HuH-7 (cell line): ENCODE measurements around the gene LRRC36.
A peak's percentile ranks its signal among the peaks of the same experiment; 100 is the strongest.

Source experiments
- DNase-seq: peaks from one replicate; pipeline ENCODE4 v3.0.0; 2011; ENCODE audit warnings: low spot score

Gene LRRC36

DNA sequence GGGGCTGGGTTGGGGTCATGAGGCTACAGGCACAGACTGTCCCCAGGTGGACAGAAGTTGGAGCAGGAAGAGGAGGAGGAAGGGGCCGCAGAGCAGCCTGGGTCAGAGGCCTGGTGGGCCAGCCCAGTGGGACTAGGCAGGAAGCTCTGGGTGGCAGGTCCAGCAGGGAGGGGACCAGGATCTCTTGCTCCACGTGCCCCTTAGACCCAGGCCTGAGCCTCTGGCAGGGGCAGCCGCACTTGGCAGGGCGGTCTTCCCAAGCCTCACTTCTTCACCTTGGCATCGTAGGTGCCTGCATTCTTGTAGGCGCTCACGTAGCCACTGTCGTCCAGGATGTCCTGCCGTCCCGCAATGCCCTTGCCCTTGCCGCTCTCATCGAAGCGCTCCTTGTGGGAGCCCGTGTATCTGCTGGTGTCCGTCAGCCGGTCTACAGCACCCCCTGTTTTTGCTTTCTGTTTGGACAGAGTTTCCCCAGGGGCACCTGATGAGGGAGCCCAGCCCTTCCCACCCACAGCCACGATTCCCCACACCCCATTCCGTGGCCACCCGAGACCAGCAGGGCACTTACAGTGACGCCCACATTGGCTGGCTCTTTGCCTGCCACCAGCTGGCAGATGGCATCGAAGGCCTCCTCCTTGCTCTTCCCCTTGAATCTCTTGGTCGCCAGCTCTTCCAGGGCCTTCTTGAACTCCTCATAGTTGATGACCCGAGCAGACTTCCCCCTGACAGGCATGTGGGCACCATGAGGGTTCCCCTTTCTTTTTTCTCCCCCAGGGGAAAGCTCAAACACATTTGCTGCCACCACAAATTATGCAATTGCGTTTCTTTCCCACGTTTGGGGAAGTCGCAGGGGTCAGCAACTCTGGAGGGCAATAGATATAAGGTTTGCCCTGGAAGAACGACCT lies 63.5 kb downstream of the LRRC36 start:
- DNase-seq, result no peak

DNA sequence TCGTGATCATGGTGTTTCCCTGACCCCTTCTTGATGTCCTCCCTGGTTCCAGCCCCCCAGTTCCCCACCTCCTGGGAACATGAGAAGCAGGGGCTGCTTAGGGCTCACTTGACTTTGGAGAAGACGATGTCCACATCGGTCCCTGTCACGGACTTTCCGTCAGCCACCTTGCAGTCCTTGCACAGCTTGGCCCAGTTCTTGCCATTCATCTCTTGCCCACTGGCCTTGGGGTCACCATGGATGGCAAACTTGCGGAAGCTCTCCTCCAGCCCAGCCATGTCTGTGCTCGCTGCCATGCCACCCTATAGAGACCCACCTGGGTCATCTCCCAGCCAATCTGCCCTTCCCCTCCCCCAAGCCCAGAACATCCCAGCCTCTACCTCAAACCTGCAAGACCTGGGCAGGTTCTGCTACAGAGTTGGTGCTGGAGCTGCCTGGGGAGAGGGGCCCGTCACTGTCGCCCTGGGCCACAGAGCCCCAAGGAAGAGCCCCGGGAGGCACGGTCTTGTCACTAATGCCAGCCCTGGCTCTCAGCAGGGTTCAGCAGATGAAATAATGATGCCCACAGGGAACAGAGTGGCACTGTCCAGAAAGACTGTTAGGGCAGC lies 64.3 kb downstream of the LRRC36 start:
- no peak for DNase-seq

DNA sequence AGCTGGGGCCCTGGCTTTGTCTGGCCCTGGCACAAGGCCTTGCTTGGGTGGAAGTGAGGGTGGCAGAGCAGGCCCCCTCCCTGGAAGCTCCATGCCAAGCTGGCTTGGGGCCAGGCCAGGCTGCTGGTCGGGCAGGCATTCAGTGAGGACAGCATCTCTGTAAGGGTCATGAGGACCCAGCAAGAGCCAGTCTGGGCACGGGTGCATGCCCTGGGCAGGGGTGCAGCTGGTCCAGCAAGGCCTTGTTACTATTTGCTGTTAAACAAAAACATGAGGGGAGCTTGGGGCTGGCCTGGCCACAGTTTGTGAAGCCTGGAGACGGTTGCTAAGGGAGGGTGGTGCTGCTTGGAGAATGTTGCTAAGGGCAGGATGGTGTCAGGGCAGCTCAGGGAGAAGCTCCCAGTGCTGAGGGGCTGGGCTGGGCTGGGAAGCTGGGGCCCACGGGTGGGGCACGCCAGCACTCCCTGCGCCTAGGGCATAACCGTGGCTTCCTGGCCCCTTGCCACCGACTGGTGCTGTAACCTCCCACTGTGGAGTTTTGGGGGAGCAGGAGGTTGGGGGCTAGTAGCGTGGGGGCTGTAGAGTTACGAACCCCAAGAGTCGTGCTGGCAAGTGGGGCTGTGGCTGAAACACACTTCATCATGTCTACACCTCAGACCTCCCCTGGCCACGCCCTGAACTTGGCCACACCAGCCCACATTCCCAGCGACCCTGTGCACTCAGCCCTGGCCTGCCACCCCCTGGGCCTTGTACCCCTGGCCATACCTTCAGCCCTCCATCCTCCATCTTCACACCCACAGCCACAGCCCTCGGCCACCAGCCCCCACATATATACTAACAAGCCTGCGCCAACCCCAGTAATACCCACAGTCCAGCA lies 65.0 kb downstream of the LRRC36 start:
- no peak for DNase-seq

DNA sequence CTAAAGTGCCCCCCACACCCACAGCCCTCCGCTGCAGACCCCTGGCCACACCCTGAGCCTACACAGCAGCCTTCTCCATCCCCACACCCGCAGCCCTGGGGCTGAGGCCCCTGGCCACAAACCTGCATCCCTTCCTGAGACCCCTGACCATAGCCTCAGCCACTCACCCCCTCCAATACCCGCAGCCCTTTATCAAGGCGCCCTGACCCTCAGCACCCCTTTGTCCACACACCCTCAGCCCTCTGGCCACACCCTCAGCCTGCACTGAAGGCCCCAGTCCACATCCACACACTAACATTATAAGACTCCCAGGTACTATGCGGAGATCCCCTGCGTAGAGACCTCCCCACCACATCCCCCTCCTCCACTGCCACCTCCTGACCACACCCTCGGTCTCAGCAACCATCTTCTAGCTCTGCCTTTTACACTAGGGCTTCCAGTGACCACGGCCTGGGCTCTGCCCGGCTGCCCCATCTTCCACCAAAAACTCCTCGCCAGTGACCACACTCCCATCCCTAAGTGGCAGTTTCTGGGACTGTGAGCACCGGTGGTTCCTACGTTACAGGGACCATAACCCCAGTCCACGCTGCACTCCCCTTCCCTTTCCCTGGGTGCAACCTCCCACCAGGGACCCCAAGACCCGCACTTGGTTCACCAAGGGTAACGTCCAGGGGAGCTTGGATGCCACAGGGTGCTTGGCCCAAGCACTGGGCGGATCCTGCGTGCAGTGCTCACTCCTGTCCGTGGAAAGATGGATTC lies 65.9 kb downstream of the LRRC36 start:
- DNase-seq, result no peak

DNA sequence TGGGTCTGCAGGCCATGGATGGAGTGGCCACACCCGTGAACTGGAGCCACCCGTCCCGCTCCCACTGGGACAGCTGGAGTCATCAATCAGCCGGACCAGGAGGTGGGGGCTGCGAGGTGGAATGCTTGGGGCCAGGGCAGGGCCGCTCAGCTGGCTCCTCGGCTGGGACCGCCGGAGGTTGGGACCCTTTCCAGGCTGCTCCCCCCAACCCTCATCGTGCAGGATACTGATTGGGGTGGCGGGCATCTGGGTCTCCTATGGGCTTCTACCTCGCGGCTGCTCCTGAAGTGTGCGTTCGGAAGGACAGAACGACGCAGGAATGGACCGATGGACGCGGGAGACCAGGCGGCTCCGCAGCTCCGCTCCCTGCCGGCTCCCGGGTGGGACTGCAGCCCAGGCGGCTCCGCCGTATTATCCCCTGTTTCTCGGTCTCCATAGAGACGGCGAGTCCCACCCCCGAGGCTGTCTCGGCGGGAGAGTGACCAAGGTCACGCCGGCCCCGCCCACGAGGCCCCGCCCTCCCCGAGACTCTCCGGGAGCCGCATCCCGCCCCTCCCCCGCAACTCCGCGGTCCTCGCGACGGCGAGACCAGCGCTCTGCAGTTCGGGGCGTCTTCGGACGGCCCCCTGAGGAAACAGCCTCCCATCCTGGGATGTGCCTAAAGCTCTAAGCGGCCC lies 66.6 kb downstream of the LRRC36 start, which contains the start of gene TPPP3:
Gene TPPP3, minus strand, starts transcription at position 388 of the 677 bp plus-strand sequence. CDS start 2,387 bp downstream, outside the sequence.
- peak; percentile 92 for DNase-seq

DNA sequence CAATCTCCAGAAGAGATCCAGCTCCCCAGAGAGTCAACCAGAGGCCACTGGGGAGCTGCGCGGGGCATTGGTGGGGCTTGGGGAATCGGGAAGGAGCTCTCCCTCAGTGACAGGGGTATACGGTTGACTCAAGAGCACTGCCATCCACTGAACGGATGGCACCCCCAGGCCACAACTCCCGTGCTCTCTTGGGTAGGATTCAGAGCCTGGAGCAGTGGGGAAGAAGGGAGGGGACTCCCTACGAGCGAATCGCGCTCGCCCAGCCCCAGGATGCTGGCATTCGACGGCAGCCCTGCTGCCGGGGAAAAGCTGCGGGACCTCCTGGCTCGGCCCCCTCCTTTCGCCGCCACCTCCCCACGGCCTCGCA lies 67.2 kb downstream of the LRRC36 start:
- no peak for DNase-seq

DNA sequence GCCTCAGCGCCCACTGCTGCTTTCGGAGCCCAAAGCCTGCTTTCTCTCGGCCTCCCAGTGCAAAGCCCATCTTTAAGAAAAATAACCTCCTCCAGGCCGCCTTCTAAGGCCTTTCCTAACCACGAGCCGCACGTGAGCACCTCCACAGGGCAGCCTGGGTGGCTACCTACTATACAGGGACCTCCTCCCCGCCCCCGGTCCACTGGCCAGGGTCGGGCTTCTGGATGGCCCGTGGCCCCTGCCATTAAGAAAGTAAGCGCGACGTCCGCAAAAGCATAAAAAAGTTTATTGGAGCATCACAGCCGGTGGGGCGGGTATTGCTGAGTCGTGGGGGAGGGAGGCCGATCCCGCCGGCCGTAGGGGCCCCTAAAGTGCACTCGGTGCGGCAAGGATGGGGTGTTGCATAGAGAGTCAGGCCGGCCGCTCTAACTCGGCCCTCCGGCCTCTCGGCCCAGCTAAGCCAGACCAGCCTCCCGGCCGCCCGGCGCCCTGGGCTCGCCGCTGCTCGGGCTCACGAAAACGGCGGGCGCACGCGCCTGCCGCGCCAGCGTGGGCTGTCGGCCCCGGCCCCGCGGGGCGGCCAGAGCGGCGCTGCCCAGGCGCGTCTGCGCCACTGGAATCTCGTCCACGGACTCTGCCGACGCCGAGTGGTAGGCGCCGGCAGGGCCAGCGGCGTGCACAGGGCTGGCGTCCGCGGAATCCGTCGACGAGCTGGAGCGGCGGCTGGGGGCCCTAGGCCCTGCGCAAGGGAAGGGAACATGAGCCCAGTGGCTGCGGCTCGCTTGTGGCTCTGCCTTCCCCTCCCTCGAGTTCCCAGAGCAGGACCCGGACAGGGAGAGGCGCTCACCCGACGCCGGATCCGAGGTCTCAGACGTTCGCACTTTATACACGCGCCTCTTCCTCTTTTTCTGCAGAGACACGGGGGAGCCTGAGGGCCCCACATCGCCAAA lies 67.8 kb downstream of the LRRC36 start:
- DNase-seq, result no peak

DNA sequence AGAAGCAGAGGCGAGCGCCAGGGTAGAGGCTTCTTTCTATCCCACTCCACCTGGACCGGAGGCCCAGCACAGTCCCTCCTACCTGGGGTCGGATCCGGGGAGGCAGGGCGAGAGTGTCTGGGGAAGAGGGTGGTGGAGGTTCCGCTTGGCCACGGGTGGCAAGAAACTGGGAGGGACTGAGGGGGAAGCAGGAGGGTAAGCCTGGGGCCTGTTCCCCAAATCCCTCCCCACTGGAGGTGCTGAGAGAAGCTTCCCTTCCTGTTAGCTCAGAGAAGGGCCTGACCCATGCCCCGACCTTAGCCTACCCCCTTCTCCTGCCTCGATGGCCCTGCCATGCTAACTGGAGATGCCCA lies 68.5 kb downstream of the LRRC36 start:
- no peak for DNase-seq

DNA sequence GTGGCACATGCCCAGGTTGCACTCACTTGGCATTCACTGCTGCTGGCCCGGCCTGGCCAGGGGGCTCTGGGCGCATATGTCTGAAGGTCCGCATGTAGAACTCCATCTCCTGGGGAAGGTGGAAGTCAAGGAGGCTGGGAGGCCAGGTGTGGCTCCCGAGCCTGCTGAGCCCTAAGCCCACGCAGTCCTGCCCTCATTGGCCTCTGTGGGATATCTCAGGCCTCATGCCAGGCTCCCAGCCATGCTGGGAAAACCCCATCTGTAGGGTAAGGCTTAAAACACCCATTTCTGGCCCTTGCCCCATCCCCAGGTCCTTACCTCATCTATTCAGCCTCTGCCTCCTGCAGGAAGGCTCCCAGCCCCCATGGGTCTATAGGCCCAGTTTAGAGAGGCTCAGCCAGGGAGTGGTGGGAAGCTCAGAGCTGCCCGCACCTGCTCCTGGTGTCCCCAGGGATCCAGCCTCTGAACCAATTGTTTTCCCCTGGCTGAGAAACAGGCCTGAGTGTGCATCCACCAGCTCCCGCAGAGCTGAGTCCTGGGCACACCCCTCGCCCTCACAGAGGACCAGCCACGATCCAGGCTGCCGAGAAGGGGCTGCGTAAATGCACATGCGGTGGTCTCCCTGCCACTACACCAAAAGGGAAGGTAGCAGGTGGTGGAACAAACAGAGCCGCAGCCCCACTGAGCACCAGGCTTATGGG lies 69.0 kb downstream of the LRRC36 start:
- DNase-seq, result no peak

DNA sequence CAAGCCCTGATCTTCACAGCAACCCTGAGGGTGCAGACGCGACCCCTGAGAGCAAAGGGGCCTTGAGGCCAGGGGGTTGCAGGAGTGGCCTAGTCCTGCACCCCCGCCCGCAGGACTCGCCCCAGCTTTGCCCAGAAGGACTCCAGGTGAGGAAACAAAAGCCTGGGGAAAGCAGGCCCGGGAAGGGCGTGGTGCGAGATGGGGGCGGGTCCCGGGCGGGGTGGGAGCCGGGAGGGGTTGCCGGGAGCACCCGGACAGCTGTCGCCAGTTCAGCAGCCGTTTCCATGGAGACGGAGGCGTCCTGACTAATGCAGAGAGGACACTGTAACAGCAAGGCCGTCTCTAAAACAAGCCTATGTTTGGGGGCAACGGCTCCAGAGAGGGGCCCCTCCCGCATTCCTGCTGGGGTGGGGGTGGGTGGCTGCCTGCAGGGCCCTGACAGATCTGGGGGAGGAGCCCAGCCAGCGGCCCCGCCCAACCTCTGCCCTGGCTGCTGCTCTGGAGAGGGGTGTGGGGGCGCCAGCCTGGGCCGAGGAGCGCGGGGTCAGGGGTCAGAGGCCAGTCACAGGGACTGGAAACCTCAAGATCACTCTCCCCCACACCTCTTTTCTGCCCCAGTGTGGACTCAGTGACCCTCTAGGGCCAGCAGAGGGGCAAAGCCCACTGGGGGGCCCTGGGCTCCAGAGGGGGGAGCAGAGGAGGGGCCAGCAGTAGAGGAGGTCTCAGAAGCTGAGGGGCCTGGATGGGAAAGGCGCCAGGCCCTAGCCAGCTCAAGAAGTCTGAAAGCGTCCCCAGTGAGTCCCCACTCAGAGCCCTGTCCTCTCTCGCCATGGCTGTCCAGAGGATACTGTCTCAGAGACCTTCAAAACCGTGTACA lies 69.8 kb downstream of the LRRC36 start:
- DNase-seq, result peak; percentile 54

DNA sequence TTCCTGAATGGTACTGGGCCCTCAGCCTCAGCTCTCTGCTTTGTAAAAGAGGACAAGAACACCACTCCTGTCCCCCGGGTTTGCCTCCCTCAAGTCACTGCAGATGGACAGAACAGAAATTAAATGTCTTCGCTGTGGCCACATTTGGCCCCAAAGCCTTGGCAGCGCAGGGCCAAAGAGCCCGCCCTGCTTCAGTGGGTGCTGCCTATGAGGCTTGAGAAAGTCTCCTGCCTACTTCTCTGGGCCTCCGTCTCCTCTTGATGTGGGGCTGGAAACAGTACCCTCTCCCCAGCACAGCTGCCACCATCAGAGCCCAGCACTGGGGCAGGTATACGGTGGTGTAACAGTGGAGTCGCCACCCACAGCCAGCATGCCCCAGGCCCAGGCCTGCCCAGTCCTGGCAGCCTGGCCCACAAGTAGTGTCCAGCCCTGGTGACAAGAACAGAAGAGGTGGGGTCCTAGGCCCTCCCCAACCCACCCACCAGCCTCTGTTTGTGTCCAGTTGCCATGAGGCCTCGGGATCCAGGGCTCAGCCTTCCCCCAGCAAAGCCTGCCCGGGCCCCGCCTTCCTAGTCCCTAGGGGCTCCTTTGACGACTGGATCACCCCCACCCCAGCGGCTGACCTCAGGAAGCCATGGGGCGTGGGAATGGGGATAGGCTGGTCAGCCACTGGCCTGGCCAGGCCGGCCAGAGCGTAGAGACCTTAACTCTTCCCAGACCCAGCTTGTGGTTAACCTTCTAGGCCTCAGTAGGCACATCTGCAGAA lies 70.6 kb downstream of the LRRC36 start:
- no peak for DNase-seq

DNA sequence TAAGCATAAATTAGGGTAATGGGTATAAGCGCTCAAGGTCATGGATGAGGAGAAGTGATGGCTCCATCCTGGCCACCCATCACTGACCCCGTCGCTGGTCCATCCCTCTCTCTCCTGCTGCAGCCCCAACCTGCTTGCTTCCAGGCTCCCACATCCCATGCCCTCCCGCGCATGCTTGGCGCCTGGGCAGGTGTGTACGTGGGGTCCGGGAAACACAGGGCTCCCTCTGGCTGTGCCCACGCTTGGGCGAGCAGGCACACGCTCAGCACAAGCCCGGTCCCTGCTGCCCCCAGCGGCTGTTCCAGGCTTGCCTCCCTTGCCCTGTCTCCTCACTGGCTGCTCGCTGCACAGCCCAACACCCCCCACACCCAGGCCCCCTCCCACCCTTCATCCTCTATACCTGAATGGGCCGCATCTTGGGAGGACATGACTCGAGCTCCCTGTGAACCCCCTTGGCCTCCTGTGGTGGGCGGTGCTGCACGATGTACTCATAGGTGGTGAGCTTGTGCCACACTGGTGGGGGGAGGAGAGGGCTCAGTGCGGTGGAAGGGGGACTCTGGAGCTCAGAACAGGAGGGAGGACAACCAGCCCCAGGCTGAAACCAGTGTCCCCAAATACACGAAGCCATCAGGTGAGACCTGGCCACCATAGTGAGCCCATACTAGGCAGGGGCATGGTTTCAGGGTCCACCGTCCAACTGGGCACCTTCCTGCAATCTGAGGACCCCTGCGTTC lies 71.4 kb downstream of the LRRC36 start:
- no peak for DNase-seq

DNA sequence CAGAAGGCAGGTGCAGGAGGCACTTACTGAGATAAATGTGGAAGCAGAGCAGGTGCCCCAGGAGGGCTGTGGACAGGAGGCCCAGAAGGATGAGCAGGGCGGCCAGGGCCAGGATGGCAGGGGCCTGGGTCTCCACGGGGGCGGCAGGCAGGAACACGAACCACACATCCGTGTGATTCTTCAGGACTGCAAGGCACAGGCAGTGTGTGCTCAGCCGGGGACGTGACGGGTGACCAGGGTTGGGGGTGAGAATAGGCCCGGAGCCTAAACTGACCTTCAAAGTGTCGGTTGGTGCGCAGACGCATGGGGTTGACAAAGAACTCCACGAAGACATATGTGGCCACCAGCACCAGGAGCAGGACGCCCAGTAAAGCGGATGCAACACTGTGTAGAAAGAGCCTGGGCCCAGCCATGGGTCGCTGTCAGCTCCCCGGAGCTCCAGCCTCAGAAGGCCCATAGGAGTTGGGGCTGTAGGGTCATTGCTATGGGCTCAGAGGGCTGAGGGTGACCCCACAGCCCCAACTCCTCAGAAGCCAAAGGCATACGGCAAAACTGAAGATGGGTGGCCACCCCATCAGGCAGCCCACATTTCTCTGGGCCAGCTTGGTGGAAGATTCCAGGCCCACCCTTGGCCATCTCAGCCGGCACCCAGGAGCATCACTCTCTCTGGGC lies 72.1 kb downstream of the LRRC36 start:
- DNase-seq, result no peak

DNA sequence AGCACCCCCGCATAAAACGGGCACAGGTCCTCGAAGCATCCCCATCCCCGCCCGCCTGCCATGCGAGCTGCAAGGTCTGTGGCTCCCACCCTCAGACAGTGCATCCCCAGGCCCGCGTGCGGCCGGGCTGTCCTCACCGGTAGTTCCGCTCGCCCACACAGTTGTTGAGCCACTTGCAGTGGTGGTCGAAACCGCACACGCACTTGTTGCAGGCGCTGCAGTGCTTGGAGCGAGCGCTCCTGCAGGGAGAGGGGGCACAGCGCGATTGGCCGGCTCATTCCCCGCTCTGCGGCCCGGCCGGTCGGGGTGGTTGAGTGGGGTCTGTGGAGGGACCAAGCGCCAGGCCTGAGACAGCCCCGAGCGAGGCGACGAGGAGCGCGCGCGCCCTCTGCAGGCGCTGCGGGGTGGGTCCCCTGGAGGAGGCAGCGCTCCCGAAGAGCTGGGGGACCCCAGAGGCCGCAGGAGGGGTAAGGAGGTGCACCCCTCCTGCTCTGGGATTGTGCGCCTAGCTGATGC lies 72.7 kb downstream of the LRRC36 start:
- peak; percentile 89 for DNase-seq

DNA sequence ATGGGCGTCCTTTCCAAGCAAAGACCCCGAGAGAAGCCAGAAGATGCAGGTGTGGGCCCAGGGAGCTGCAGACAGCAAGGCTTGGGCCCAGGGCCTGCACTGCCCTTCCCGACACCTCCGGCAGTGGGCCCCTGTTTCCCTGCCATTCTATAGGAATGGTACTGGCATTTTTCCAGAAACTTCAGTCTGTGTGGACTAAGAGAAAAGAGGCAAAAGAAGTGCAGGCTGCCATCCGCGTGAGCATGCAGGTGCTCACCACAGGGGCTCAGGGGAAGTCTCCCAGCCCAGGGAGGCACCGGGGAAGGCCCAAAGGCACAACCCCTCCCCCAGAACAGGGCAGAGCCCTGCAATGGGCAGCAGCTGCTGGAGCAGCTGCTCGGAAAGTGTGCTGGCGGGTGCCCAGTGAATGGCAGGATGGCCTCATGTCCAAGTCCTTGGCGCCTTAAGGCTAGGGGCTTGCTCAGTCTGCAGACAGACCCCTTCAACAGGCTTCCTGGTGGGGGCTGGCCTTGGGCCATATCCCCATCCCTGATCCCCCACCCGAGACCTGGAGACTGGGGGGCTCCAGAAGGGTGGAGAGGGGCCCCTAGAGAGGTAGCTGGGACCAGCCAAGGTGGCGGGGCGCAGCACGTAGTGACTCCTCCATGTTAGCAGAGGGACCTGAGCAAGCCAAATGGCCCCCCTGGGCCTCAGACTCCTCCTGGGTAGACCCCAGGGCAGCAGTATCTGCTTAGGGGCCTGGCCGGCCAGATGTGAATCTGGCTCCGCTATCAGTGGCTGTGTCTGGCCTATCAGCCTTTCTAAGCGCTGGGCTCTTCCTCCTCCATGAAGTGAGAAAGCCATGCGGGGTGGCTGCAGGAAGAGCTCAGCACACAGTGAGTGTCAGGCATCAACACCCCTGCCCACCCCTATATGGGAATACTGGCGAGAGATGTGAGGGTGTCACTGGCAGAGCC lies 73.4 kb downstream of the LRRC36 start:
- DNase-seq, result no peak
